Naive thymus-derived CD4-positive, alpha-beta T cell (primary cell): ENCODE data around the gene BCAS3. TPM values are rescaled to one million over a fixed set of nuclear protein-coding genes. Genes with fewer than 3 reads are reported as not detected.

ENCODE experiments used
- ATAC-seq: fragments of 150-1000 bp; cut with Tn5 transposase; 2 replicates; pipeline ENCODE4 v1.10.0; 2021; ENCODE audit warnings: mild to moderate bottlenecking, moderate library complexity
- CTCF ChIA-PET: fragments of 350-600 bp; sonication (Branson Sonifier 250); formaldehyde crosslinking; loops from one replicate; lab custom pipeline; 2021; ENCODE audit warnings: antibody characterized with exemption; lab: Charles Lee
- POLR2A ChIA-PET: fragments of 350-600 bp; sonication (Branson Sonifier 250); formaldehyde crosslinking; loops from one replicate; lab custom pipeline; 2021; ENCODE audit warnings: antibody characterized with exemption, inconsistent platforms; lab: Charles Lee
- DNase-seq, 9 donors: peaks; one replicate each; pipeline versions ENCODE4 v3.0.0 to v3.0.0-alpha.2; 2020 to 2022; ENCODE audit warnings: mixed read lengths in 1 of 9
- H3K27ac ChIP-seq: one replicate; pipeline ENCODE4 v1.7.0; 2013; ENCODE audit warnings: mild to moderate bottlenecking, low read depth, low read length, moderate library complexity
- H3K27me3 ChIP-seq, 2 donors: one replicate each; pipeline ENCODE4 v1.7.0; 2013; ENCODE audit warnings: low read length in 2 of 2, mild to moderate bottlenecking in 2 of 2, moderate library complexity in 2 of 2; ENCODE audit not compliant: control insufficient read depth in 2 of 2, insufficient read depth in 2 of 2
- H3K36me3 ChIP-seq, 3 experiments: 1 replicate in 2 of 3; 2 replicates in 1 of 3; pipeline ENCODE4 v1.7.0; 2013; ENCODE audit warnings: low read length in 3 of 3, mild to moderate bottlenecking in 3 of 3, moderate library complexity in 1 of 3; ENCODE audit not compliant: insufficient read depth in 3 of 3, control insufficient read depth in 2 of 3
- H3K4me1 ChIP-seq, 2 donors: one replicate each; pipeline ENCODE4 v1.7.0; 2013; ENCODE audit warnings: low read length in 2 of 2, mild to moderate bottlenecking in 2 of 2, moderate library complexity in 1 of 2; ENCODE audit not compliant: control insufficient read depth in 2 of 2, insufficient read depth in 2 of 2
- H3K4me3 ChIP-seq: 2 replicates; pipeline ENCODE4 v1.7.0; 2013; ENCODE audit warnings: mild to moderate bottlenecking, low read length
- H3K9me3 ChIP-seq, 3 experiments: 1 replicate in 2 of 3; 2 replicates in 1 of 3; pipeline ENCODE4 v1.7.0; 2013; ENCODE audit warnings: low read length in 3 of 3; ENCODE audit not compliant: control insufficient read depth in 2 of 3
- H3K27ac Mint-ChIP-seq, 9 donors: one replicate each; pipeline ENCODE4 v1.8.0; 2020 to 2022; ENCODE audit warnings: mixed read lengths in 9 of 9, mild to moderate bottlenecking in 8 of 9, moderate library complexity in 5 of 9, inconsistent platforms in 2 of 9
- H3K27me3 Mint-ChIP-seq, 5 donors: one replicate each; pipeline ENCODE4 v1.8.0; 2021 to 2022; ENCODE audit warnings: mixed read lengths in 5 of 5, mild to moderate bottlenecking in 1 of 5
- H3K36me3 Mint-ChIP-seq, 5 donors: one replicate each; pipeline ENCODE4 v1.8.0; 2020 to 2022; ENCODE audit warnings: mixed read lengths in 5 of 5, mild to moderate bottlenecking in 3 of 5, inconsistent platforms in 1 of 5
- H3K4me1 Mint-ChIP-seq, 7 donors: one replicate each; pipeline ENCODE4 v1.8.0; 2020 to 2022; ENCODE audit warnings: mixed read lengths in 7 of 7, mild to moderate bottlenecking in 3 of 7, inconsistent platforms in 1 of 7
- H3K4me3 Mint-ChIP-seq, 10 donors: one replicate each; pipeline ENCODE4 v1.8.0; 2020 to 2022; ENCODE audit warnings: mild to moderate bottlenecking in 10 of 10, mixed read lengths in 10 of 10, moderate library complexity in 6 of 10, inconsistent platforms in 2 of 10
- H3K9me3 Mint-ChIP-seq, 11 donors: one replicate each; pipeline ENCODE4 v1.8.0; 2020 to 2022; ENCODE audit warnings: mixed read lengths in 11 of 11, mild to moderate bottlenecking in 4 of 11, inconsistent platforms in 1 of 11, moderate library complexity in 1 of 11
- intact Hi-C, 2 donors: fragments of 100-400 bp; cut with micrococcal nuclease; formaldehyde crosslinking; loops; one replicate each; pipeline ENCODE4 v1.15.1; 2023
- polyA plus RNA-seq, 2 donors: library from polyadenylated mRNA; unstranded; fragments of 300-500 nt; fragmentation: Illumina TruSeq; gene quantifications; one replicate each; pipeline ENCODE4 v1.2.3, GENCODE V29; 2021
- total RNA-seq, 6 experiments: library from RNA in 5 of 6; stranded (reverse) in 5 of 6; gene quantifications; 1 replicate in 5 of 6; 2 replicates in 1 of 6; pipeline ENCODE4 v1.2.3 and lab custom pipeline; 2021 to 2026

Gene BCAS3
- total and polyA plus RNA-seq, 7 experiments from 2014 or later: 18.4 to 57.8 (median 37.5) TPM

- ATAC-seq (no peak), DNase-seq (no peak)
- peaks cover 0 to 3% (median 0%) of the 10 kb centered on the region in 3 experiments for H3K9me3 ChIP-seq
- ChIA-PET POLR2A (no interaction called here), CTCF (no interaction called here)
- peaks cover 0 to 4% (median 0%) of the 10 kb centered on the region in 7 donors for H3K4me1 Mint-ChIP-seq
- no peaks in the 10 kb centered on the region for H3K36me3 ChIP-seq
- H3K4me3 ChIP-seq: no peak overlapping the region
- no peak overlapping the region for H3K27ac Mint-ChIP-seq
- H3K4me1 ChIP-seq: no peaks in the 10 kb centered on the region
- intact Hi-C loops: no loop called here
- H3K36me3 Mint-ChIP-seq: peaks cover 2 to 43% (median 32%) of the 10 kb centered on the region in 5 donors
- peaks cover 3 to 26% (median 12%) of the 10 kb centered on the region in 11 donors for H3K9me3 Mint-ChIP-seq
- no peak overlapping the region for H3K27ac ChIP-seq
- H3K27me3 ChIP-seq: no peaks in the 10 kb centered on the region
- no peak overlapping the region for H3K4me3 Mint-ChIP-seq
- peaks cover 0 to 2% (median 0%) of the 10 kb centered on the region in 5 donors for H3K27me3 Mint-ChIP-seq
Observed at GRCh38 chr17:61091096-61091495, 413.4 kb downstream of the BCAS3 start.

DNA sequence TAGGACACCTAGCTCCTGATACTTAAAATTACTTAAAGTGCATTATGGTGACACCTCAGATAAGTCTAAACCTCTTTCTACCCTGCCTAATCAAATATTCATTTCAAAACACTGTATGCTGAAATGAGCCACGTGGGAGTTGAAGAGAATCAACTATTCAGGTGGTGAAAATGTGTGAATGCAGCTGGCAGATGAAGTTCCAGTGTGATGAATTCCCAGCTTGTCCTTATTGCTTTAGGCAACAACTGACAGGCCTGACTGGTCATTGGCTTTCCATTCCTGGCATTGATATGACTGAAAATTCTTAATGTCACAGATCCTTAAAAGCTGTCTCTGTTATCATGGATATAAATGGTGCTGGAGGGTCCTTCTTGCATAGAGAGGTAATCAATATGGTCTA is 420.1 kb downstream of the BCAS3 start:
- ATAC-seq (no peak), DNase-seq (no peak)
- intact Hi-C loops: no loop called here
- no peak overlapping the region for H3K4me3 Mint-ChIP-seq
- H3K27ac ChIP-seq: no peak overlapping the region
- peaks cover 0 to 2% (median 0%) of the 10 kb centered on the region in 7 donors for H3K4me1 Mint-ChIP-seq
- H3K36me3 Mint-ChIP-seq: peaks cover 0 to 23% (median 18%) of the 10 kb centered on the region in 5 donors
- no peaks in the 10 kb centered on the region for H3K9me3 ChIP-seq
- H3K4me1 ChIP-seq: no peaks in the 10 kb centered on the region
- H3K27me3 ChIP-seq: no peaks in the 10 kb centered on the region
- no peaks in the 10 kb centered on the region for H3K36me3 ChIP-seq
- no peaks in the 10 kb centered on the region for H3K27me3 Mint-ChIP-seq
- CTCF ChIA-PET: no interaction called here
- peaks cover 0 to 8% (median 0%) of the 10 kb centered on the region in 11 donors for H3K9me3 Mint-ChIP-seq
- H3K27ac Mint-ChIP-seq: no peak overlapping the region
- POLR2A ChIA-PET: no interaction called here
- H3K4me3 ChIP-seq: no peak overlapping the region

DNA sequence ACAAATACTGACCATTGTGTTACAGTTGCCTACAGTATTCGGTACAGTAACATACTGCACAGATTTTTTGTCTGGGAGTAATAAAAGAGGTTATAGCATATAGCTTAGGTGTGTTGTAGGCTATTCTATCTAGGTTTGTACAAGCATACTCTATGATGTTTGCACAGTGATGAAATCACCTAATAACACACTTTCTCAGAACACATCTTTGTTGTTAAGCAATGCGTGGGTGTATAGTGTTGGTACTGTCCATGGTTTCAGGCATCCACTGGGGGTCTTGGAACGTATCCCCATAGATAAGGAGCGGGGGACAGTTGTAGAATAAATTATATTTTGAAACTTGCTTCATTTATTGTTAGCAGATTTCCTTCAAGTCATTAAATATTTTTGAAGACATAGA is 428.7 kb downstream of the BCAS3 start:
- H3K4me3 Mint-ChIP-seq: no peak overlapping the region

GRCh38 chr17:61116577-61116976 is 438.9 kb downstream of the BCAS3 start:
- Histone ChIP-seq H3K4me1 (no peaks in the 10 kb centered on the region), H3K27me3 (no peaks in the 10 kb centered on the region), H3K4me3 (no peak overlapping the region), H3K27ac (no peak overlapping the region), H3K36me3 (no peaks in the 10 kb centered on the region), H3K9me3 (no peaks in the 10 kb centered on the region)
- CTCF ChIA-PET: no interaction called here
- H3K27me3 Mint-ChIP-seq: no peaks in the 10 kb centered on the region
- peaks cover 0 to 4% (median 0%) of the 10 kb centered on the region in 7 donors for H3K4me1 Mint-ChIP-seq
- POLR2A ChIA-PET: no interaction called here
- H3K27ac Mint-ChIP-seq: no peak overlapping the region
- peaks cover 0 to 14% (median 6%) of the 10 kb centered on the region in 5 donors for H3K36me3 Mint-ChIP-seq
- no peak for ATAC-seq
- DNase-seq: no peak
- intact Hi-C loops: no loop called here
- no peak overlapping the region for H3K4me3 Mint-ChIP-seq
- peaks cover 0 to 18% (median 10%) of the 10 kb centered on the region in 11 donors for H3K9me3 Mint-ChIP-seq

More for the DNA sequence above, 428.7 kb downstream of the BCAS3 start:
- H3K27me3 ChIP-seq: no peaks in the 10 kb centered on the region
- POLR2A ChIA-PET: interaction anchor here (0.7 kb wide), 1 partner anchor 24 kb away, joined by 3 read pairs; no protein-coding TSS in a partner anchor
- no peaks in the 10 kb centered on the region for H3K9me3 ChIP-seq
- H3K27ac ChIP-seq: no peak overlapping the region
- no peaks in the 10 kb centered on the region for H3K36me3 ChIP-seq
- CTCF ChIA-PET: no interaction called here
- ATAC-seq (no peak), DNase-seq (no peak)
- Mint-ChIP-seq H3K36me3 (peaks cover 0 to 22% (median 12%) of the 10 kb centered on the region in 5 donors), H3K27me3 (no peaks in the 10 kb centered on the region), H3K27ac (no peak overlapping the region), H3K4me1 (peaks cover 0 to 16% (median 7%) of the 10 kb centered on the region in 7 donors), H3K9me3 (peaks cover 0 to 4% (median 0%) of the 10 kb centered on the region in 11 donors)
- no peaks in the 10 kb centered on the region for H3K4me1 ChIP-seq
- intact Hi-C loops: no loop called here
- H3K4me3 ChIP-seq: no peak overlapping the region

DNA sequence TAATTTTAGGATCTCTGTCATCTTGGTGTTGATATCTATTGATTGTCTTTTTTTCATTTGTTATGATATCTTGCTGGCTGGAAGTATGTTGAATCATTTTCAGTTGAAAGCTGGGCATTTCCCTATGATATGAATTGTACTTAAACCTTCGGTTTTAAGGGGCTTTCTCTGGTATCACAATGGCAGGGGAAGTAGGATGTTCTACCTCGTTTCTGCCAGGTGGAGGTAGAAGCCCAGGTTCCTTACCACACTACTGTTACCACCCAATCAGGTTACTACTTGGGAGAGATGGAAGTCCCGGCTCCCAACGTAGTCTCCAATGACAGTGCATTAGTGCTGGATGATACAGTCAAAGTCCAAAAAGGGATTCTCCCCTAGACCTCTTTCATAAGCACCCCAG is 440.3 kb downstream of the BCAS3 start:
- ChIA-PET CTCF (no interaction called here), POLR2A (no interaction called here)
- no peak overlapping the region for H3K4me3 ChIP-seq
- no peaks in the 10 kb centered on the region for H3K4me1 ChIP-seq
- peaks cover 0 to 14% (median 6%) of the 10 kb centered on the region in 5 donors for H3K36me3 Mint-ChIP-seq
- no peaks in the 10 kb centered on the region for H3K9me3 ChIP-seq
- DNase-seq (no peak), ATAC-seq (no peak)
- H3K4me1 Mint-ChIP-seq: peaks cover 0 to 4% (median 0%) of the 10 kb centered on the region in 7 donors
- H3K9me3 Mint-ChIP-seq: peaks cover 0 to 18% (median 10%) of the 10 kb centered on the region in 11 donors
- H3K4me3 Mint-ChIP-seq: no peak overlapping the region
- no peaks in the 10 kb centered on the region for H3K27me3 Mint-ChIP-seq
- no peaks in the 10 kb centered on the region for H3K27me3 ChIP-seq
- H3K36me3 ChIP-seq: no peaks in the 10 kb centered on the region
- intact Hi-C loops: no loop called here
- no peak overlapping the region for H3K27ac ChIP-seq
- no peak overlapping the region for H3K27ac Mint-ChIP-seq

DNA sequence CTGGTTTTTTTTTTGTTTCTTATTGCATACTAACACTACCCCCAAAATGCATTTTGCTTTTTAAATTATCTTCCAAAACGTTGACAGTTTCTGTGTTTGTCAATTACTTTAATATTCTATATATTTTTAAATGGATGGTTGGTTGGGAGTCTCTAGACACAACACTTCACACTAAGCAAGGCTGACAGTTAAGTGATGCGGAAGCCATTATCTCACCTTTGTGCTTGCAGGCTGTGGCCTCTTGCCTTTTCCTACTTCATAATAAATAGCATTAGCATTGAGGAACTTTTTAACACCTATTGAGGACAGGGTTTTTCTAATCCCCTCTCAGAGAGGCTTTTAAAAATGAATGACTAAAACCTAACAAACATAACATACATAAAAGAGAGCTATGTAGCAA is 441.2 kb downstream of the BCAS3 start:
- CTCF ChIA-PET: no interaction called here

DNA sequence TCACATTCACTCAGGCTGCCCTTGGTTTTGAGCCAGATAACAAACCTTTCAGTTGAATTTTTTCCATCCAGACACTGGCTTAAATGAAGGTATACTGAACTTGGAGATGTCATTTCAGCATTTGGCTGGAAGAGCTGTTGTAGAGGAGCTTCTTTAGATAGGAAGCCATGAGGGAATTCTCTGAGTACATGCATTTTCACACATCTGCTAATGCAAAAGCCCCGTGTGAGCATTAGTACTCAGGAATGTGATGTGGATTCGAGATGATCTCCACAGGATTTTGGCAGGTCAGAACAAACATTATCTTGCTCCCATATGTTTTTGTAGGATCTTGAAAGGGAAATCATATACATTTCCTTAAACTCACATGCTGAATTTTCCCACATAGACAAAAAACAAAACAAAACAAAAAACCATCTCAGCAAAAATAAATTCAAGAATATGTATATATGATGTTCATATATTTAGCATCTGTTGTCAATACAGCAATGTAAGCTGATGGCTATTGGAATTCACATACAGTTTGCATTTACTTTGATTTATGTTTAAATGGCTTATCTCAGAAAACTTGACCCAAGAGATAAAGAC is 444.8 kb downstream of the BCAS3 start:
- CTCF ChIA-PET: no interaction called here
- Mint-ChIP-seq H3K27ac (no peak overlapping the region), H3K36me3 (peaks cover 0 to 7% (median 0%) of the 10 kb centered on the region in 5 donors), H3K4me1 (peaks cover 0 to 4% (median 2%) of the 10 kb centered on the region in 7 donors), H3K27me3 (peaks cover 0 to 8% (median 0%) of the 10 kb centered on the region in 5 donors), H3K9me3 (peaks cover 0 to 8% (median 0%) of the 10 kb centered on the region in 11 donors), H3K4me3 (no peak overlapping the region)
- Histone ChIP-seq H3K36me3 (no peaks in the 10 kb centered on the region), H3K27ac (no peak overlapping the region), H3K4me3 (no peak overlapping the region), H3K9me3 (no peaks in the 10 kb centered on the region), H3K4me1 (no peaks in the 10 kb centered on the region), H3K27me3 (no peaks in the 10 kb centered on the region)
- POLR2A ChIA-PET: no interaction called here
- intact Hi-C loops: no loop called here
- ATAC-seq (no peak), DNase-seq (no peak)

More for the DNA sequence above, 441.2 kb downstream of the BCAS3 start:
- Histone ChIP-seq H3K4me1 (no peaks in the 10 kb centered on the region), H3K4me3 (no peak overlapping the region), H3K27me3 (no peaks in the 10 kb centered on the region), H3K27ac (no peak overlapping the region), H3K9me3 (no peaks in the 10 kb centered on the region), H3K36me3 (no peaks in the 10 kb centered on the region)
- no peak for DNase-seq
- Mint-ChIP-seq H3K9me3 (peaks cover 0 to 18% (median 10%) of the 10 kb centered on the region in 11 donors), H3K4me3 (no peak overlapping the region), H3K4me1 (peaks cover 0 to 4% (median 0%) of the 10 kb centered on the region in 7 donors), H3K27ac (no peak overlapping the region), H3K36me3 (peaks cover 0 to 14% (median 6%) of the 10 kb centered on the region in 5 donors), H3K27me3 (no peaks in the 10 kb centered on the region)
- POLR2A ChIA-PET: no interaction called here
- intact Hi-C loops: no loop called here
- ATAC-seq: no peak
